HG02852 (cell line): ENCODE results near the gene CCDC142.
"Not testable (repeated sequence)": the region's sequence is repeated elsewhere in the genome, so short reads cannot be mapped to it uniquely, and the experiment has no call there.

Source experiments
- ATAC-seq: cut with Tn5 transposase; IDR thresholded peaks from one replicate; pipeline ENCODE4 v1.9.1; 2021; ENCODE audit warnings: mild to moderate bottlenecking, moderate library complexity; ENCODE audit not compliant: unreplicated experiment

Gene CCDC142

GRCh38 chr2:74472086-74472944, 10.5 kb downstream of the CCDC142 start, which contains the start of gene MRPL53:
Gene MRPL53, minus strand, starts transcription at chr2:74472680. Its CDS starts 20 bp downstream, at chr2:74472660.
- peak; percentile 83 for ATAC-seq

GRCh38 chr2:74471332-74472065, 11.3 kb downstream of the CCDC142 start:
- no peak for ATAC-seq

GRCh38 chr2:74470742-74471141, 12.1 kb downstream of the CCDC142 start:
- ATAC-seq, result not testable (repeated sequence)

- peak; percentile 1 for ATAC-seq
Measured at GRCh38 chr2:74464406-74464805, 18.4 kb downstream of the CCDC142 start.

- no peak for ATAC-seq
Measured at GRCh38 chr2:74462786-74463105, 20.1 kb downstream of the CCDC142 start.

- ATAC-seq, result no peak
Measured at GRCh38 chr2:74462054-74462785, 20.6 kb downstream of the CCDC142 start.

- no peak for ATAC-seq
Measured at GRCh38 chr2:74461187-74462053, 21.4 kb downstream of the CCDC142 start.

- ATAC-seq, result not testable (repeated sequence)
Measured at GRCh38 chr2:74460187-74460586, 22.6 kb downstream of the CCDC142 start.

- ATAC-seq, result not testable (repeated sequence)
Measured at GRCh38 chr2:74459503-74460118, 23.2 kb downstream of the CCDC142 start.

- ATAC-seq, result no peak
Measured at GRCh38 chr2:74458938-74459363, 23.8 kb downstream of the CCDC142 start.

- ATAC-seq, result peak; percentile 83
Measured at GRCh38 chr2:74458132-74458937, 24.5 kb downstream of the CCDC142 start, which contains the start of gene WBP1. Gene WBP1, plus strand, starts transcription at chr2:74458438. Its CDS starts 165 bp downstream, at chr2:74458603.

GRCh38 chr2:74457549-74458131, 25.2 kb downstream of the CCDC142 start:
- ATAC-seq, result peak; percentile 28

GRCh38 chr2:74457129-74457548, 25.7 kb downstream of the CCDC142 start:
- ATAC-seq, result no peak

- ATAC-seq, result peak; percentile 40
Measured at GRCh38 chr2:74454654-74455511, 27.9 kb downstream of the CCDC142 start, which contains the start of gene INO80B. Gene INO80B, plus strand, starts transcription at chr2:74455087. Its CDS starts 30 bp downstream, at chr2:74455117.

GRCh38 chr2:74450570-74451190, 32.1 kb downstream of the CCDC142 start:
- no peak for ATAC-seq

GRCh38 chr2:74448771-74449170, 34.0 kb downstream of the CCDC142 start:
- ATAC-seq, result no peak
